GM18870 (cell line): ENCODE data around the gene OBSCN.

ENCODE experiments used
- ATAC-seq: cut with Tn5 transposase; IDR thresholded peaks from one replicate; pipeline ENCODE4 v1.9.1; 2021; ENCODE audit warnings: moderate library complexity; ENCODE audit not compliant: unreplicated experiment

OBSCN gene

DNA sequence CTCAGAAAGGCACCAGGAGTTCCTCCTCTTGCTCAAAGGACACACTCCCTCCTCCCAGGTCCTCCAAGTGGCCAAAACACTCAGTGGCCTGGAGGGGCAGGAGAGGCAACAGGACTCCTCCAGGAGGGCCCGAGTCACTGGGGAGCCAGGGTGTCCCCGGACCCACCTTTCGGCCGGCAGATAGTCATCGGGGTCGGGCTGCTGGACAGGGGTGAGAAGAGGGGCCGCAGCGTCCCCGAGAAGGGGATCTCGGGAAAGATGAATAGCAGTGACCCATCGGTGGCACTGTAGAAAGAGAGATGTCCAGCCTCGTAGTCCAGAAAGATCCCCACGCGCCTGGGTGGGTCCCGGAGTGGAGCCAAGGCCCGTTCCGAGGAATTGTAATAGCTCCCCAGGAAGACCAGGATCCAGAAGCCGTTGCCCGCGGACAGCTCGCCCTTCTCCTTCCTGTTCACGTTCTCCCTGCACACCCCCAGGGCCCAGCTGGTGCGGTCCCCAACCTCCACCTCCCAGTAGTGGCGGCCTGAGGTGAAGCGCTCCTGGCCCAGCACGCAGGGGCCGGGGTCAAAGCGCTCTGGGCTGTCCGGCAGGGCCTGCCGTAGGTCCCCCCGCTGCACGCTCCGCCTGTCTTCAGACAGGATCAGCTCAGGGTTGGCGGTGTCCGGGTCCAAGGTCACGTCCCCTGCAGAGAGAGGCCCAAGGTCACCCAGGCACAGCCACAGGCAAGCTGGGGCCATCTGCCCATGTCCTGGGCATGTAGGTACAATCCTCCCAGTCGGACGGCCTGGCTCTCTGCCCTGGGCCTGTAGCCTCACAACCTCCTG, 186.9 kb downstream of the OBSCN start:
- ATAC-seq = no peak

DNA sequence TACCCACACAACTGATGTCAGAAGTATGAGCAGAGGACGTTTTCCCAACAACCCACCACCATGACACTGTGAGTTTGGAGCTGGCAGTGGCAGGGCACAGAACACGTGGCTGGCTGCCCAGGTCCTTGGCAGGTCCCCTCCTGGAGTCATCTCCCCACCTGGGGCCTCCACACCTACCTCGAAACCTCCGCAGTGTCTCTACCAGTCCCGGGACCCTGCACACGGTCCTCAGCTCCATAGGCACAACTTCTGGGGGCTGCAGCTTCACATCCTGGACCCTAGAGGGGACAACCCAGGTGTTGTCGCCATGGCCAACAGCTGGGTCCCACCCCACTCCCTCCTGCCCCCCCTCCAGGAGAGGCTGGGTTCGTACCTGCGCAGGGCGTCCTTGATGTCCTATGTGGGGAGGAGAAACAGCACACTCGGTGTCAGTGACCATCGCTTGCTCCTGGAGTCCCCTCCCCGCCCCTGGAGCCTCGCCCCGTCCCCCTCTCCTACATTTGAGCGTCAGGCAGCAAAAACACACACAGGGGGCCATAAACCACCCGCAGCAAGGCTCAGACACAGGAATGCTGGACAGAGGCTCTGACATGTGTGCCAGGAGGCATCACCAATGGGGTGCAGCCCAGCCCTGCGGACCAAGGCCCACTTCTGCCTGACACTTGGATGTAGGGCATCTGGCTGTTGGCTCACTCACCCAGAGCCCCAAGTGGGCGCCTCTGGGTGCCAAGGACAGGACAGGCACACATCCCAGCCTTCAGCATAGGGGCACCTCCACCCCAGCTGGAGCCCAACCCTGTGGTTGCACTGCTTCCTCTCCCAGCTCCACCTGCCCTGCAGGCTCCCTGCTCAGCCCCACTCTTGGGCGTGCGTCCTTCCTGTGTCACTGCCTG, 189.2 kb downstream of the OBSCN start:
- no peak for ATAC-seq

DNA sequence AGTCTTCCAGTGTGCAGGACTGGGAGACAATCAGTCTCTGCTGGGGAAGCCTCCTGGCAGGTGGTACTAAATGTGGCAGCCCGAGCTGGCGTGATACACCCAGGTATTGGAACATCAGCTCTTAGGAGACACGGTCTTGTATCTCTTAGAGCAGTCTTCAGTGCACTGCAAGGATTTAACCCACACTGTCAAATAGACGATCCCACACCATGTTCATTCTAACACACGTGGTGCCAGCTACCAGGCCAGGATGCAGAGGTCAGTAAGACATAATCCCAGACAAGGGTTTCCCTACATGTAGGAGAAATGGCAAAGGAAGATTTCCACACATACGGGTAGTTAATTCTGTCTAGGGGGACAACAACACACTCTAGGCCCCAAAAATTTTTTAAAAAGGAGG, 190.1 kb downstream of the OBSCN start:
- no peak for ATAC-seq

DNA sequence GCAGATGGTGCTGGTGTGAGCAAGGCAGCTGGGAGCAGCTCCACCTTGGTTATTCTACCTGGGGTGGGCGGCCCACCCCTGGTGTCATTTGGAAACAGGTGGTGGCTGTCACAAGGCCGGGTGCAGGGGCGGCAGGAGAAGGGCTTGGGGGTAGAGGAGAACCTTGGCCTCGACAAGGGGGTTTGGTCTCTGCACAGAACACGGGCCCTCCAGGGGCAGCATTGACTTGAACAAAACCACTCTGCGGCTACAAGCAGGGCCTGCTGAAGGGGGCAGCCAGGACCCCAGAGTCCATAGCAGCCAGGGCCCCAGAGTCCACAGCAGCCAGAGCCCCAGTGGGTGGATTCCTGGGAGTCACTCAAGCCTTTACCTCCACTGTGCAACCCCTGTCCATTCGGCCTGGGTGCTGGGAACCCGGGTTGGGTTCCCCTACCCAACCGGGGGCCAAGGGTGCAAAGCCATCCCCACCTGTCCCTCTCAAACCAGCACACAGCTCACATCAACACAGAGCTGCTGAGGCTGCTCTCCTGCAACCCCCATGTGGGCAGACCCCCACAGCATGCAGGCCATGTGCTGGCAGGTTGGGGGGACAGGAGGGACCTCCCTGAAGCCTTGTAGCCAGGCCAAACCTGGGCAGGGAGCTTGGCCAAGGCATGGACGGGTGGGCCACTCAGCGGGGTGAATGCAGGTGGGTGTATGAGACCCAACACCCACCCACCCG, 191.1 kb downstream of the OBSCN start:
- no peak for ATAC-seq

DNA sequence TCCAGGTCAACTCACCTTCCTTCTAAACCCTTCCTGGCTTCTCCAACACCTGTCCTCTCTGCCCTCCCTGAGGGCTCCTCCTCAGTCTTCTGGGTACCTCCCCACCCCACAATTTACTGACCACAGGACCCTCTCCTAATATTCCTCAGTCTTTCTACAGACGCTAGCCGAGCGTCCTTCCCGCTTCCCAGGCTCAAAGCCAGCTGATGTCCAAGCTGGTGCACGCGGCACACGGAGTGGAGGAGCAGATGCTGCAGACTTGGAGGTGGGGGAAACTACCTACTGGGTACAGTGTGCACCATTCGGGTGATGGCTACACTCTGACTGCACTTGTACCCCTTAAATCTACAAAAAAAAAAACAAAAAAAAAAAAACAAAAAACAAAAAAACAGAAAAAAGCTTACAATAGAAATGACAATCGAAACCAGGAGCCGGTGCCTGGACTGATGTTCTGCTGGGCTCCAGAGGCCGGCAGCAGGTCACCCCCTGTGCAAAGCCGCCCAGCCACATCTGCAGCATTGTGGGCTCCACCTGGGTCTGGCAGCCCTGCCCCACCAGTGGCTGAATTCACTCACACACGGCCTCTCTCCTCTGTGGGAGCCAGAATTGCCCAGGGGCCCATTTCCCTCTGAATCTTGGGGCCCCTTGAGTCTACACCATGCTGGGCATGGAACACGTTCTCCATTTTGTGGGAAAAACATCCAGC, 191.8 kb downstream of the OBSCN start:
- ATAC-seq = no peak

DNA sequence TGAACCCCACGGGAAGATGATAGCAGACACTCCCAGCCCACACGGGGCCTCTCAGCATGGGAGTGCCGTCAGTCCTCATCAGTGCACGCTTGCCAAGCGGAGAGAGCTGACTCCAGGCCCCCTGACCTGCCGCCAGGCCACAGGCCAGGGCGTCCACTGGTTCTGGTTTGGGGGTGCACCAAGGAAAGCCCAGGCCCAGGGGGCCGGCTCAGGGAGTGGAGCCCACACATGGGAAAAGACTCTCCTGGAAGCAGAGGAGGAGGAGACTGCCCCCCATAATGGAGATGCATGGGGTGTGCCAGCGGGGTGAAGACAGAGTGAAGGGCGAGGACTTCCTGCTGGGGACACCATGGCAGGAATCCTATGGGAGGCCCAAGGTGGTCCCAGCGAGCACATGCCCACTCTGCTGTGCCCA, 192.4 kb downstream of the OBSCN start:
- no peak for ATAC-seq

DNA sequence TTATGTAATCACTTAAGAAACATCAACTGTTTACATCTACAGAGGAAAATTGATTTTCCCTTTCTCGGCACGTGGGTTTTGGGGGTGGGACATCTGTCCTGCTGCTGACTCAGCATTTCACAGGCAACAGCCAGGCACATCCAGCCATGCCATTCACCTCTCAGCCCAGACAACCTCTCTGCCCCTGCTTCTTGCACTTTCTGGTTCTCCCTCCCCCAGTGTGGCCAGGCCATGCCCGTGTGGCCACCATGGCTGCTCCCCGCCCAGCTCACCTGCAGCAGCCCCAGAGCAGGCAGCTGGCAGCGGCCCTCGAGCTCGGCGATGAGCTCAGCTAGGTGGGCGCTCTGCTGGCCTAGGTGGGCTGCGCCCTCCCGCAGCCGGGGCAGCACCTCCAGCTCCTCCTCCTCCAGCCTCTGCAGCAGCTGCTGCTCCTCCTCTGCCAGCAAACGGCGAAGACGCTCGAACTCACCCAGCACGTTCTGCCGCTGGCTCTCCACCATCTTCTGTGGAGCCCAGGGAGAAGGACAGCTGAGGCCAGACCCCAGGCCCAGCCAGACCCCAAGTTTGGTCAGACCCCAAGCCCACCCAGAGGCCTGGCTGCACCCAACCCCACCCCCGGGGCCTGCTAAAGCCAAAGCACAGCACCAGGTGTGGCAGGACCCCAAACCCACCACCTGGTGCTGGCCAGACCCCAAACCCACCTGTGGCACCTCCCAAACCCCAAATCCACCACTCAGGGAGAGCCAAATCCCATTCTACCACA, 193.0 kb downstream of the OBSCN start:
- no peak for ATAC-seq

DNA sequence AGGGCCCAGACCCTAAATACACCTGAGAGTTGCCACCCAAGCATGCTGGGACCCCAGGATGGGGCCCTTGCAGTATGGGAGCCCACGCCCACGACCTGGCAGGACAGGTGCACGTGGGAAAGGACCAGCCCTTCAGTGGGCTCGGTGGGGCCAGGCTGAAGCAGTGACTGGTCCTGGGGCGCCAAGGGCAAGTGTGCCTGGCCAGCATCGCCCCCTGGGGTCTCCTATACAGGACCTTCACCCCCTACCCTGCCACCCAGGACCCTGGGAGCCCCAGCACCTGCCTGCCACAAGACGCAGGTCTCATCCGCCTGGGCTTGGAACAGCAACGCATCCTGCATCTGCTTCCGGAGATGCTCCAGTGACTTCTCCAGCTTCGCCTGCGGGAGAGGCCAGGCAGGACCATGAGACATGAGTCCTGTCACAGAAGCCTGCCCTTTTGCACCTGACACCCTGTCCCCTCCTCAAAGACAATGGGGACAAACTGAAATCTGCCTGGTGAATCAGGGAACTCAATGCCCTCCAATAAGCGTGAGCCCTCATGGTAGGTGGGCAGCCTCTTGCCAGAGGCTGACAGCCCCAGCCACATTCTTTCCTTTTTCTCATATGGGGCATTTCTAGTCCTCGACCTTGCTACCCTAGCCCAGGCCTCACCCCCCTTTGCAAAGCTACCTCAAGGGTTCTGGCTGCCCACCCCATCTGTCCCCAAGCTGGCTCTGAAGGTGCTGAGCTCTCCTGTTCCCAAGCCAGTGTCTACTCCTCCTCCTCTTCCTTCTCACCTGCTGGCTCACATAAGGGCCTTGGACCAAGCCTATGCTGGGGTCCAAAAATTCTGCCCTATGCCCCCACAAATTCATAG, 194.2 kb downstream of the OBSCN start:
- no peak for ATAC-seq

DNA sequence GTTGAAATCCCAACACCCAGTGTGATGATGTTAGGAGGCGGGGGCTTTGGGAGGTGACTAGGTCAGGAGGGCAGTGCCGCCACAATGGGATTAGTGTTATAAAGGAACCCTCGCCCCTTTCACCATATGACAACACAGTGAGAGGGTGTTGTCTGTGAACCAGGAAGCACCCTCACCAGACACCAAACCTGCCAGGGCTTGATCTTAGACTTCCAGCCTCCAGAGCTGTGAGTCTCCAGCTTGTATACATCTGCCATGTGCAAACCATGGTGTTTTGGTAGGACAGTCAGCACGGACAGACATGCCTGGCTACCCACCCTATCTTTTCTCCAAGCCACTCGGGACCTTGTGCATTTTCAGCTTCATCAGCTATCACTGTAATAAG, 194.8 kb downstream of the OBSCN start:
- ATAC-seq = no peak

DNA sequence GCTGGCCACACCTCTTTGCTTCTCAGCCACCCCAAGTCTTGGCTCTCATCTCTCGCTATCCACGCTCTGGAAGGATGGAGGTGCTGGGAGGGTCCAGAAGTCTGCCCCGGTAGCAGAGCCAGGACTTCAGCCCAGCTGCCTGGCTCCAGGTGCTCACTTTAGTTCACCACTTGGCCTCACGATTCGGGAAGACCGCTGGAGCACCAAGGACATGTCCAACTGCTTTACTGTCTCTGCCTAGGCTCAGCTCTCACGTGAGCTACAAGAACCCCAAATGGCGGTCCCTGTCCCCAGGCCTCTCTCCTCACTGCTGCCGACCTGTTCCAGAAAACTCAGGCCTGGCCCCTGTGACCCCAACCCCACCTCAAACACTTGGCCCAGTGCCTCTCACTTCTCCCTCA, 195.4 kb downstream of the OBSCN start:
- no peak for ATAC-seq

DNA sequence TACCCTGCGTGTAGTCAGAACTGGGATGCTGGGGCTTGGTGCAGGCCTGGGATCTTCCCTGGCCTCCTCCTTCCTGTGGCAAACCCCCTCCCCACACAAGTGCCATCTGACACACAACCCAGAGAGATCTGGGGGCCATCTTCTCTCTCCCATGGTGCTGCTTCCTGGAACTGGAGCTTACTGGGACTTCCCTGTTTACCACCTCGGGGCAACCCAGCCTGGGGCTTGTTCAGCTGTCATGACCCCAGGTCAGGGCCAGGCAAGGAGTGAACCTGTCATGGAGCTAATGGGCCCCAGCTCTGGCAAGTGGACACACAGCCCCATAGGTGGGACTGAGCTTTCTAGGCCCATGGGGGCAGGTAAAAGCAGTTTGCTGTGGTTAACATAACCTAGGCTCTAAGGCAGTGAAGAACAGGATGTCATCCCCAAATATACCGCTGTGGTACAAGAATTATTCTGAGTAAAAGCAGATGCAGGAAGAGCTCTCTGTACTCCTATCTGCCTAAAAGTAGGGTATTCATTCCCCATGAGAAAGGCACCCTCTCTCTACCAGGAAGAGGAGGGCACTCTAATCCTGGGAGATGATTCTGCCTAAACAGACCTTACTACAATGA, 196.4 kb downstream of the OBSCN start:
- no peak for ATAC-seq

DNA sequence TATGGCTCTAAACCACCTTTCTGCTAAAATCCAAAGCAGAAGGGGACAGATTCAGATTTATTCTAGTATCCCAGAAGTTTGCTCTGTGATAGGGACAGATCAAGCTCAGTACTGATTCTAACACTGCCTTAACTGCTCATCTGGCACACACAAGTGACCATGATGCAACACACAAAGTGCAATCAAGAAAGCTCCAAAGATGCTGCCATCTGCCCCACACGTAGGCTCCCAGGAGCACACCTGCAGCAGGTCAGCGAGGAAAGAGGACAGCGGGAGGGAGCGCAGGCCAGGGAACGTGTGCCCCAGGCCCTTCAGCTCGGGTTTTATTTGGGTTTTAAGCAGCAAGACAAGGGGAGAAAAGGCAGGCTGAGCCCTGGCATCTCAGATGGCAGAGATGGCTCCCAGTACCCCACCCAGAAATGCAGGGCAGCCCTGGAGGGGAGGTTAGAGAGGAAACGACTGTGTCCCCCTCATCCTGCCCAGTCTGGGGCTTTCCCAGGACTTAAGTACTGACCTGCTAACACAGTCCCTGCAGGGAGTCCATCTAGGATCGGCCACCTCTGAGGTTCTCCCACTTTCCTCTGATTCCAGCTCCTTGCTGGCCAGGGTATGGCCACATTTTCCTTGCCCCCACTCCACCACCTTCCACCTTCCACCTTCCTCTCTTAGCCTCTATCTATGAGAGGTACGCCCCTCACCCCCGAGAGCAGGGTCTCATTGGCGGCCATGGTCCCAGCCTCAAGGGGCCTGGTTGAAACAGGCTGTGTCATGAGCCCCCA, 197.5 kb downstream of the OBSCN start:
- no peak for ATAC-seq

DNA sequence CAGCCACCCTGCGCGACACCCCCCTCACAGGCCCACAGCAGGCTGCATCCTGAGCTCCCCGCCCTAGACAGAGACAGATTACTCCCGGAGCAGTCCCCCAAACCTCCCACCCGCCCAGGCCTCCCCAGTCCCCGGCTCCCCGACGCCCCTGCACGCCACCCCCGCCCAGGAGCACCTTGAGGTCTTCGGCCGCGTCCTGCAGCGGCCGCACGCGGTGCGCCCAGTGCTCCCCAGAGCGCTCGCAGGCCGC, 198.1 kb downstream of the OBSCN start:
- ATAC-seq = no peak

DNA sequence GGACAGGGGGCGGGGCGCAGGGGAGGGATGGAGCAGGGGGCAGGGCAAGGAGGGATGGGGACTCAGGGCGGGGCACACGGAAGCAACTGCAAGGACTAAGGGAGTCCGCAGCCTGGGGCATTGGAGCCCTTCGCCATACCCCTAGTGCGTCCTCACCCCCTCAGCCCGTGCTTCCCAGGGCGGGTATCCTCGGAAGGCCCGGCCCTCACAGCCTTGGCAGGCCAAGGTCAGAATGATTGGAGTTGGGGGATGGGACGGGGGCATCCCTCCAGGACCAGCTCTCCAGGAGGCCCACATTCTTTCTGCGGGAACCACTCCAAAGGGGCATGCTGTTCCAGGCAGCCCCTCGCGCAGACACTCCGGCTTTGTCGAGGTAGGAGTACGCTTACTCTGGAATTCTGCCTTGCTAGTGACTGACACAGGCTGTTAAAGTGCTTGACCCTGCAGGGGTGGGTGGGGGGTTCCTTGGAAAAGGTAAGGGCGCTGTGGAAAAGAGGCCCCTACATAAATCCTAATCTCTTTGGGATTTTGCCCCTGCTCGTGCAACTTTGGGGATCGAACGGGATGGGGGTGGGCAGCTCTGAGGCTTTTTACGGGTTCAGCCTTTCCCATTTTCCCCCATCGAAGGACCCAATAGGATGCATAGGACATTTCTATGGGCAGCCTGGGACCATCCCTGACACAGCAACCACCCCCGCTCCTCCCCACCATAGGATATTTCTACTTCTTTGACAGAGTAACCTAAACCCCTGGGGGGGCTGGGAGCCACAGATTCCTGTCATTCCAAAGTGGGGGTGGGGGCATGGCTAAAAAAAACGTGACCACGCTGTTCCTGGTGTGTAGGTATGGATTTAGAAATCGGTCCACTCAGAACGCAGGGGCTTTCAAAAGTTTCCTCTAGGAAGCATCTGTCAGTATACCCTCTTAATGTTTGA, 199.5 kb downstream of the OBSCN start:
- ATAC-seq = peak; percentile 4

DNA sequence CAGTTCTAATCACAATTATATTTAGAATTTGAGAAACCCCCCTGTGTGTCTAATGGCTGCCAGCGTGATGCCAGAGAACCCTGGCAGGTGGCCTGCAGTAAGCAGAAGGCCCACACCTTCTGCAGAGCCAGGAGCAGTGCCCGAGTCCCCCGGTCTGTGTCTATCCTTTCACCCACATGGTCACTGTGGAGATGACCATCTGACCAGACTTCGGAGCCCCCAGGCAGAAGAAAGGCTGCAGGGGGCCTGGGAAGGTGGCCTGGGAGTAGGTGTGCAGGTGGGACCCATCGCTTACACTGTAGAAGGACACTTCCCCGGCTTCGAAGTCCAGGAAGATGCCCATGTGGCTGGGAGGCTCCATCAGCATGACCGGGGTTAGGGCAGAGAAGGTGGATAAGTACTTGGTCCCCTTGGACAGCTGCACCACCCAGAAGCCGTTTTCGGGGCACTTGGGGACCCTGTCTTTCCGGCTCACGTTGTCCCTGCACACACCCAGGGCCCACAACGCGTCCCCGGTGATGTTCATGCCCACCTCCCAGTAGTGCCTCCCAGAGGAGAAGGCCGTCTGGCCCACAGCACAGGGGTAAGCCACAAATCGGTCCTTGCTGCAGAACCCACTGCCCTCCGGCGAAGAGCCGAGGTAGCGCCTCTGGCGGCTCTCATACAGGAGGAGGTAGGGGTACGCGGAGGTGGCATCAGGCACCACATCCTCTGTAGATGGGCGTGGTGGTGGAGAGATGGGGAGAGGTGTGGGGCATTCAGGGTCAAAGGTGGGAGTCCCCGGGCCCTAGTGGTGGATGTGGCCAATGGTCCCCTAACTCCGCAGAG, 200.4 kb downstream of the OBSCN start:
- ATAC-seq = no peak
